Endodermal cell (in vitro differentiated cells): ENCODE measurements around the gene TAF3. TPM values are rescaled to one million over a fixed set of nuclear protein-coding genes. Genes with fewer than 3 reads are reported as not detected.

Source experiments
- DNase-seq: peaks from one replicate; pipeline ENCODE4 v3.0.0-alpha.2; 2017
- H3K27ac ChIP-seq: 2 replicates; pipeline ENCODE4 v1.5.1; 2013; ENCODE audit warnings: mild to moderate bottlenecking, low read depth, low read length, moderate library complexity
- H3K27me3 ChIP-seq: 2 replicates; pipeline ENCODE4 v1.6.1; 2013; ENCODE audit warnings: mild to moderate bottlenecking, low read length, moderate library complexity; ENCODE audit not compliant: insufficient read depth, control insufficient read depth, poor library complexity, severe bottlenecking
- H3K36me3 ChIP-seq: 2 replicates; pipeline ENCODE4 v1.7.0; 2013; ENCODE audit warnings: mild to moderate bottlenecking, low read length, moderate library complexity; ENCODE audit not compliant: control insufficient read depth, insufficient read depth
- H3K4me1 ChIP-seq: one replicate; pipeline ENCODE4 v1.7.0; 2013; ENCODE audit warnings: low read length; ENCODE audit not compliant: control insufficient read depth, insufficient read depth
- H3K4me3 ChIP-seq: 2 replicates; pipeline ENCODE4 v1.5.1; 2013; ENCODE audit warnings: mild to moderate bottlenecking, low read length, moderate library complexity
- H3K9ac ChIP-seq: 2 replicates; pipeline ENCODE4 v1.6.1; 2013; ENCODE audit warnings: mild to moderate bottlenecking, low read length, moderate library complexity; ENCODE audit not compliant: poor library complexity, severe bottlenecking; ENCODE audit errors: extremely low read depth
- H3K9me3 ChIP-seq: 2 replicates; pipeline ENCODE4 v1.6.1; 2013; ENCODE audit warnings: mild to moderate bottlenecking, low read length, moderate library complexity; ENCODE audit not compliant: control insufficient read depth
- H3K27ac Mint-ChIP-seq: 2 replicates; pipeline ENCODE4 v1.8.0; 2020; ENCODE audit warnings: mixed read lengths
- H3K27me3 Mint-ChIP-seq: 2 replicates; pipeline ENCODE4 v1.8.0; 2021; ENCODE audit warnings: mild to moderate bottlenecking, mixed read lengths; ENCODE audit not compliant: insufficient read depth
- H3K36me3 Mint-ChIP-seq: 2 replicates; pipeline ENCODE4 v1.8.0; 2020; ENCODE audit warnings: low read depth, mixed read lengths
- H3K4me1 Mint-ChIP-seq: 2 replicates; pipeline ENCODE4 v1.8.0; 2020; ENCODE audit warnings: mixed read lengths
- H3K4me3 Mint-ChIP-seq: 2 replicates; pipeline ENCODE4 v1.8.0; 2020; ENCODE audit warnings: mild to moderate bottlenecking, moderate library complexity, mixed read lengths
- H3K9me3 Mint-ChIP-seq: 2 replicates; pipeline ENCODE4 v1.8.0; 2020; ENCODE audit warnings: mild to moderate bottlenecking, mixed read lengths
- CTCF ChIP-seq: fragments of 200-600 bp; sonication (generic); conservative IDR thresholded peaks from 2 replicates; pipeline ENCODE4 v1.5.0; 2021; ENCODE audit warnings: antibody characterized with exemption, mild to moderate bottlenecking
- WGBS, 2 experiments: methylation state at CpG; one replicate each; pipeline versions ENCODE4 v1.1.5 to v1.1.7; 2013; ENCODE audit warnings: missing lambda C conversion rate in 2 of 2, mixed read lengths in 1 of 2; ENCODE audit not compliant: insufficient coverage in 1 of 2, insufficient read length in 1 of 2; 5-methylcytosine and 5-hydroxymethylcytosine counted together
- total RNA-seq, 2 donors: library from RNA; stranded (reverse); fragmentation: NEBNext Ultra II Directional in 1 of 2; extraction: Animal tissue kit (Norgen Biotek cat#: 25700) in 1 of 2; gene quantifications; 2 replicates in 1 of 2; 3 replicates in 1 of 2; pipeline ENCODE4 v1.2.1, GENCODE V29; 2021

The TAF3 gene
- total RNA-seq, 2 donors from 2014 or later: 9.9 to 10.0 TPM

GRCh38 chr10:8037941-8038894 is 219.9 kb downstream of the TAF3 start:
- peak overlapping the region; percentile 42 for H3K4me3 Mint-ChIP-seq
- Histone ChIP-seq H3K27me3 (peaks cover 100% of the 10 kb centered on the region), H3K36me3 (no peaks in the 10 kb centered on the region), H3K4me3 (no peak overlapping the region), H3K9ac (no peak overlapping the region), H3K9me3 (no peaks in the 10 kb centered on the region), H3K4me1 (peaks cover 9% of the 10 kb centered on the region), H3K27ac (no peak overlapping the region)
- WGBS, 2 experiments: 8 to 9% methylated on average over 19 to 22 of the region's 22 CpGs
- H3K36me3 Mint-ChIP-seq: no peaks in the 10 kb centered on the region
- DNase-seq: peak; percentile 47
- no peak for TF ChIP-seq CTCF
- no peaks in the 10 kb centered on the region for H3K9me3 Mint-ChIP-seq
- peaks cover 100% of the 10 kb centered on the region for H3K27me3 Mint-ChIP-seq
- peaks cover 43% of the 10 kb centered on the region for H3K4me1 Mint-ChIP-seq
- H3K27ac Mint-ChIP-seq: no peak overlapping the region

GRCh38 chr10:8039321-8039881 is 221.1 kb downstream of the TAF3 start:
- Histone ChIP-seq H3K27ac (no peak overlapping the region), H3K27me3 (peaks cover 100% of the 10 kb centered on the region), H3K9ac (no peak overlapping the region), H3K4me1 (peaks cover 16% of the 10 kb centered on the region), H3K36me3 (no peaks in the 10 kb centered on the region), H3K9me3 (no peaks in the 10 kb centered on the region), H3K4me3 (no peak overlapping the region)
- H3K27ac Mint-ChIP-seq: no peak overlapping the region
- peaks cover 51% of the 10 kb centered on the region for H3K4me1 Mint-ChIP-seq
- no peaks in the 10 kb centered on the region for H3K36me3 Mint-ChIP-seq
- peak; percentile 53 for DNase-seq
- WGBS, 2 experiments: 0 to 5% methylated on average over 6 to 9 of the region's 10 CpGs
- H3K27me3 Mint-ChIP-seq: peaks cover 100% of the 10 kb centered on the region
- TF ChIP-seq CTCF: no peak
- H3K4me3 Mint-ChIP-seq: no peak overlapping the region
- no peaks in the 10 kb centered on the region for H3K9me3 Mint-ChIP-seq

DNA sequence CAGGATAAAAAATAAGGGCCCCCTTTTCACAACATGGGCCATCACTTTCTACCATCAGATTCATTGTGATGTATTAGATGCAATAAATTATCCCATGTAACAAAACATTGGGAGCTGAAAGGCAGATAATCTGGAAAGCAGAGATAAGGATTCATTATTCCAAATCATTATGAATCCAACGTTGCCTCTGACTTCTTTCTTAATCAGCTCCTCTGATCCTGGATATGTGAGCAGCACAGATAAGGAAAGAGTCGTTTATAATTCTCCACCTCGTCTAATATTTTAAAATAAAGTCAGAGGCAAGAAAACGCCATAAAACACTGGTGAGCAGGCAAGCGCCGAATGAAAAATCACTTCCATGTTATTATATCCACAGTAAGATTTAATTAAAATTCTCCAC is 222.3 kb downstream of the TAF3 start:
- no peak overlapping the region for H3K4me3 ChIP-seq
- no peaks in the 10 kb centered on the region for H3K36me3 ChIP-seq
- H3K9me3 Mint-ChIP-seq: no peaks in the 10 kb centered on the region
- no peak for DNase-seq
- H3K9me3 ChIP-seq: no peaks in the 10 kb centered on the region
- H3K27ac Mint-ChIP-seq: no peak overlapping the region
- peaks cover 20% of the 10 kb centered on the region for H3K4me1 ChIP-seq
- H3K27me3 Mint-ChIP-seq: peaks cover 100% of the 10 kb centered on the region
- no peaks in the 10 kb centered on the region for H3K36me3 Mint-ChIP-seq
- no peak overlapping the region for H3K4me3 Mint-ChIP-seq
- whole genome bisulfite sequencing, 2 experiments: 28 to 29% methylated on average over 5 to 6 of the region's 6 CpGs
- peaks cover 100% of the 10 kb centered on the region for H3K27me3 ChIP-seq
- H3K4me1 Mint-ChIP-seq: peaks cover 52% of the 10 kb centered on the region
- no peak overlapping the region for H3K9ac ChIP-seq
- no peak for TF ChIP-seq CTCF
- no peak overlapping the region for H3K27ac ChIP-seq
